ENCODE data around the gene HNRNPC. TPM values are rescaled to one million over a fixed set of nuclear protein-coding genes. Genes with fewer than 3 reads are reported as not detected.

The HNRNPC gene
- total RNA-seq, 1 experiment from 2014 or later, result 1,062 TPM

DNA sequence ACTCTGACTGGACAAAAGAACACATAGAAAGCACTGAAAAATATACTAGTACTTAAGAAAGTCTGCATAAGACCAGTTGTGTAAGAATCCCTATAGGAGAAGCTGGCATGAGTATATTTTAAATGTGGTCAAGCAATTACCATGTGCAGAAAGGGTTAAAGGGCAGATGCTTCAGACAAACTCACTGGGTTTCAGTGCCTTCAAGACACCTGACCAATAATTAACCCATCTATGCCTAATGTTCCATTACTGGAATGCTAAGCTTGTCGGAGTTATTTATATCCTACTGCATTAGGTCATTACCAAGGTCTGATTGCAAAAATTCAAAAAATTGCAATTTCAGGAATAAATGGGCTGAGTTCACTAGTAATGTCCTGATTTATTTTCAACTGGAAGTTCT lies 41.3 kb downstream of the HNRNPC start:
- no peaks in the 10 kb centered on the region for H4K20me1 ChIP-seq (ENCODE audit: control insufficient read depth, insufficient read depth, insufficient read length)

More for the DNA sequence above, 41.3 kb downstream of the HNRNPC start:
- Histone ChIP-seq H2BK120ac (ENCODE audit: low read depth, low read length, poor library complexity, severe bottlenecking) (no peak overlapping the region), H4K8ac (replicated peaks; ENCODE audit: insufficient read length, low read depth, low read length) (no peak overlapping the region), H3K56ac (ENCODE audit: insufficient read length, low read depth, low read length) (no peak overlapping the region), H3K4ac (ENCODE audit: low read depth, low read length) (no peak overlapping the region), H3K79me1 (ENCODE audit: insufficient read depth, low read depth, low read length, poor library complexity, severe bottlenecking) (peaks cover 3% of the 10 kb centered on the region), H3K14ac (ENCODE audit: insufficient read depth, low read length) (no peak overlapping the region), H2BK12ac (ENCODE audit: insufficient read length, low read depth, low read length) (no peak overlapping the region), H4K5ac (ENCODE audit: insufficient read length, low read depth, low read length) (no peak overlapping the region), H3T11ph (ENCODE audit: low read length) (no peak overlapping the region), H3K23ac (ENCODE audit: insufficient read length, low read depth, low read length) (no peak overlapping the region), H3K4me1 (ENCODE audit: insufficient read depth, low read length) (no peaks in the 10 kb centered on the region), H3K4me2 (ENCODE audit: insufficient read depth, insufficient read length, low read length) (no peak overlapping the region), H2AFZ (ENCODE audit: low read length) (no peak overlapping the region), H3K9me3 (ENCODE audit: control insufficient read depth, low read depth, low read length) (no peaks in the 10 kb centered on the region), H3K79me2 (ENCODE audit: insufficient read depth, low read length) (peaks cover 40% of the 10 kb centered on the region; the same call in 1 of the 2 replicates), H4K91ac (ENCODE audit: insufficient read length, low read depth, low read length) (no peak overlapping the region), H3K9ac (ENCODE audit: extremely low read depth, insufficient read length, low read length) (no peak overlapping the region), H2BK5ac (ENCODE audit: insufficient read length, low read length) (no peak overlapping the region), H3K18ac (ENCODE audit: insufficient read length, low read depth, low read length) (no peak overlapping the region), H3K23me2 (ENCODE audit: insufficient read length, low read depth, low read length, poor library complexity, severe bottlenecking) (no peaks in the 10 kb centered on the region), H2BK15ac (ENCODE audit: low read depth, low read length) (no peak overlapping the region), H3K27ac (ENCODE audit: insufficient read length, low read depth, low read length) (no peak overlapping the region), H2BK20ac (ENCODE audit: low read depth, low read length, poor library complexity, severe bottlenecking) (no peak overlapping the region), H2AK5ac (ENCODE audit: insufficient read length, low read length) (no peak overlapping the region), H3K27me3 (ENCODE audit: insufficient read depth, low read length) (no peaks in the 10 kb centered on the region)
- H3K9me3 Mint-ChIP-seq, result no peaks in the 10 kb centered on the region
- no peak for DNase-seq
- peaks cover 62 to 97% (median 87%) of the 10 kb centered on the region in 3 experiments for H3K36me3 Mint-ChIP-seq (ENCODE audit: insufficient read depth in 1 of 3, low read depth in 3 of 3)
- H3K4me1 Mint-ChIP-seq, result peaks cover 17 to 19% of the 10 kb centered on the region in 2 experiments
- H3K27ac Mint-ChIP-seq, result no peak overlapping the region; a peak in 1 of 7 replicates
- H3K4me3 Mint-ChIP-seq, result no peak overlapping the region
- H3K27me3 Mint-ChIP-seq (ENCODE audit: low read depth), result no peaks in the 10 kb centered on the region
- no peak for TF ChIP-seq CTCF (conservative IDR thresholded peaks at IDR 0.05)
- WGBS (ENCODE audit: extremely low coverage, insufficient read length, low lambda C conversion rate), result no CpG with 5 or more reads among the region's 1 CpG

All from H9 (cell line).